HepG2 (cell line): Measurements from ENCODE around the gene RPL18. TPM values are rescaled to one million over a fixed set of nuclear protein-coding genes. Genes with fewer than 3 reads are reported as not detected.
A peak's percentile ranks its signal among the peaks of the same experiment; 100 is the strongest.

Experiments
- ASH2L ChIP-seq: fragments of 300-600, 200-600 bp; sonication (generic); IDR thresholded peaks from 2 replicates; pipeline ENCODE4 v1.7.0; 2017; ENCODE audit warnings: low read depth, mild to moderate bottlenecking, moderate library complexity, mixed read lengths, low read length; ENCODE audit not compliant: insufficient read length
- CEBPZ ChIP-seq: IDR thresholded peaks from 2 replicates; pipeline ENCODE4 v1.6.1; 2012; ENCODE audit warnings: low read length, improper control_type of control experiment
- GABPA ChIP-seq, 2 experiments: IDR thresholded peaks; 2 replicates each; pipeline ENCODE4 v1.6.1; 2011 to 2016; ENCODE audit warnings: low read depth in 2 of 2, low read length in 1 of 2, missing biosample characterization in 1 of 2, missing genetic modification characterization in 1 of 2
- KDM5A ChIP-seq: fragments of 200-600 bp; sonication (generic); IDR thresholded peaks from 2 replicates; pipeline ENCODE4 v1.7.0; 2018; ENCODE audit warnings: antibody characterized with exemption, mild to moderate bottlenecking, low read length, borderline replicate concordance
- KLF16 ChIP-seq, 2 experiments: sonication (generic) in 1 of 2; formaldehyde crosslinking in 1 of 2; IDR thresholded peaks; 2 replicates each; pipeline versions ENCODE4 v1.6.1 to v1.8.0; 2016 to 2023; ENCODE audit warnings: missing genetic modification reagents in 2 of 2, missing compliant biosample characterization in 1 of 2
- KLF9 ChIP-seq: IDR thresholded peaks from 2 replicates; pipeline ENCODE4 v1.6.1; 2016; ENCODE audit warnings: low read depth
- MAFK ChIP-seq, 2 experiments: IDR thresholded peaks in 1 of 2; conservative IDR thresholded peaks in 1 of 2; 2 replicates each; pipeline ENCODE4 v1.6.1; 2011; ENCODE audit warnings: improper control_type of control experiment in 2 of 2, low read length in 2 of 2
- NFE2L1 ChIP-seq: sonication (generic); formaldehyde crosslinking; IDR thresholded peaks from 2 replicates; pipeline ENCODE4 v1.4.0; 2020; ENCODE audit warnings: missing genetic modification reagents, mild to moderate bottlenecking, borderline replicate concordance
- PHF8 ChIP-seq: sonication (generic); formaldehyde crosslinking; IDR thresholded peaks from 2 replicates; pipeline ENCODE4 v1.5.0; 2020; ENCODE audit warnings: missing genetic modification reagents
- RCOR2 ChIP-seq: IDR thresholded peaks from 2 replicates; pipeline ENCODE4 v1.6.1; 2016; ENCODE audit warnings: missing biosample characterization, missing genetic modification reagents
- STAT5B ChIP-seq: sonication (generic); formaldehyde crosslinking; IDR thresholded peaks from 2 replicates; pipeline ENCODE4 v1.4.0; 2020; ENCODE audit warnings: missing genetic modification reagents
- TEAD2 ChIP-seq: sonication (generic); formaldehyde crosslinking; IDR thresholded peaks from 2 replicates; pipeline ENCODE4 v1.9.0; 2021; ENCODE audit warnings: missing genetic modification reagents
- ZFP91 ChIP-seq: sonication (generic); formaldehyde crosslinking; IDR thresholded peaks from 2 replicates; pipeline ENCODE4 v1.9.0; 2022; ENCODE audit warnings: missing genetic modification reagents, mild to moderate bottlenecking, borderline replicate concordance
- ZNF276 ChIP-seq: sonication (generic); formaldehyde crosslinking; IDR thresholded peaks from 2 replicates; pipeline ENCODE4 v1.4.0; 2020; ENCODE audit warnings: mild to moderate bottlenecking, low read depth, missing genetic modification reagents
- ZNF281 ChIP-seq: sonication (generic); formaldehyde crosslinking; IDR thresholded peaks from 2 replicates; pipeline ENCODE4 v1.4.0; 2020; ENCODE audit warnings: missing genetic modification reagents, borderline replicate concordance
- ZNF382 ChIP-seq: sonication (generic); formaldehyde crosslinking; IDR thresholded peaks from 2 replicates; pipeline ENCODE4 v1.5.0; 2020; ENCODE audit warnings: missing genetic modification reagents, mild to moderate bottlenecking, borderline replicate concordance
- ZNF761 ChIP-seq: sonication (generic); formaldehyde crosslinking; conservative IDR thresholded peaks from 2 replicates; pipeline ENCODE4 v1.4.0; 2020; ENCODE audit warnings: mild to moderate bottlenecking, missing genetic modification reagents
- ZNF850 ChIP-seq: sonication (generic); formaldehyde crosslinking; conservative IDR thresholded peaks from 2 replicates; pipeline ENCODE4 v1.9.0; 2021; ENCODE audit warnings: mild to moderate bottlenecking, missing genetic modification reagents
- polyA plus RNA-seq, 8 experiments: library from polyadenylated mRNA; depleted of rRNA in 3 of 8; stranded (reverse) in 7 of 8; unstranded in 1 of 8; fragments of >200 nt; fragmentation: Illumina TruSeq in 4 of 8; extraction: Trizol in 4 of 8; gene quantifications; 2 replicates each; pipeline versions ENCODE4 v1.2.1 to v1.2.3, GENCODE V29; 2011 to 2016; ENCODE audit warnings: low read depth in 4 of 8, missing spikeins in 1 of 8, mixed read lengths in 1 of 8; ENCODE audit not compliant: insufficient read depth in 1 of 8
- total RNA-seq, 5 experiments: library from RNA; depleted of rRNA; stranded (reverse); fragments of >200 nt; fragmentation: Illumina TruSeq; extraction: Trizol; gene quantifications; 2 replicates each; pipeline ENCODE4 v1.2.3, GENCODE V29; 2016; ENCODE audit warnings: low read depth in 1 of 5

The RPL18 gene
- total and polyA plus RNA-seq, 2 of the 13 experiments (the other 11 are each of a cell fraction or from before 2014, with no cell fraction given) = 1,485 to 1,639 TPM

- TF ChIP-seq TEAD2 = no peak
- no peak for TF ChIP-seq GABPA (IDR thresholded peaks at IDR 0.05; ENCODE audit: low read depth, low read length)
- peak; percentile 35; the same call in 1 of the 2 replicates for TF ChIP-seq GABPA (CRISPR knock-in tag; IDR thresholded peaks at IDR 0.05; ENCODE audit: low read depth)
- no peak for TF ChIP-seq NFE2L1 (CRISPR knock-in tag)
- peak; percentile 84 for TF ChIP-seq ZNF281 (CRISPR knock-in tag)
- peak; percentile 33; the same call in 1 of the 2 replicates for TF ChIP-seq ZNF276 (CRISPR knock-in tag)
- TF ChIP-seq PHF8 (CRISPR knock-in tag) = no peak; the same call in 1 of the 2 replicates
- peak; percentile 100 for TF ChIP-seq ZFP91 (CRISPR knock-in tag)
- TF ChIP-seq ZNF382 (CRISPR knock-in tag) = no peak
- no peak for TF ChIP-seq RCOR2 (CRISPR knock-in tag)
- peak in 1 of 2 experiments; percentile 89; a peak in 2 of 4 replicates for TF ChIP-seq KLF16 (CRISPR knock-in tag; IDR thresholded peaks at IDR 0.05)
- no peak for TF ChIP-seq ZNF850 (CRISPR knock-in tag)
- TF ChIP-seq CEBPZ = no peak
- TF ChIP-seq MAFK (conservative IDR thresholded peaks at IDR 0.05 in 1 of 2, IDR thresholded peaks at IDR 0.05 in 1 of 2; ENCODE audit: low read length in 2 of 2) = no peak
- TF ChIP-seq KDM5A = no peak; the same call in 1 of the 2 replicates
- no peak for TF ChIP-seq ZNF761 (CRISPR knock-in tag)
- TF ChIP-seq ASH2L = no peak
- peak; percentile 92 for TF ChIP-seq KLF9
- TF ChIP-seq STAT5B (CRISPR knock-in tag) = no peak
Observed at GRCh38 chr19:48634424-48635262, 15.7 kb upstream of the RPL18 start (continued).
